ENCODE measurements around the gene BFSP2. TPM values are rescaled to one million over a fixed set of nuclear protein-coding genes. Genes with fewer than 3 reads are reported as not detected.

BFSP2 gene
- total RNA-seq, 2 donors from 2014 or later, result not detected

GRCh38 chr3:133444423-133444774 lies 44.5 kb downstream of the BFSP2 start:
- no peaks in the 10 kb centered on the region for H3K27me3 ChIP-seq (replicated peaks; ENCODE audit: insufficient read depth)
- TF ChIP-seq CTCF (IDR thresholded peaks at IDR 0.05), result no peak
- H3K27ac ChIP-seq, result no peak overlapping the region
- no peaks in the 10 kb centered on the region for H3K9me3 ChIP-seq
- no peaks in the 10 kb centered on the region for H3K36me3 ChIP-seq
- no peaks in the 10 kb centered on the region for H3K4me1 ChIP-seq (ENCODE audit: control insufficient read depth in 1 of 2, low read depth in 2 of 2)
- DNase-seq (ENCODE audit: low spot score), result no peak
- ATAC-seq (ENCODE audit: insufficient number of reproducible peaks, low FRiP score, low read depth), result no peak
- H3K4me3 ChIP-seq, result no peak overlapping the region

GRCh38 chr3:133445108-133445507 lies 45.3 kb downstream of the BFSP2 start:
- Histone ChIP-seq H3K27ac (no peak overlapping the region), H3K9me3 (no peaks in the 10 kb centered on the region), H3K36me3 (no peaks in the 10 kb centered on the region), H3K4me3 (no peak overlapping the region), H3K4me1 (ENCODE audit: control insufficient read depth in 1 of 2, low read depth in 2 of 2) (no peaks in the 10 kb centered on the region), H3K27me3 (replicated peaks; ENCODE audit: insufficient read depth) (no peaks in the 10 kb centered on the region)
- no peak for ATAC-seq (ENCODE audit: insufficient number of reproducible peaks, low FRiP score, low read depth)
- TF ChIP-seq CTCF (IDR thresholded peaks at IDR 0.05), result no peak
- no peak for DNase-seq (ENCODE audit: low spot score)

GRCh38 chr3:133447750-133448477 lies 48.1 kb downstream of the BFSP2 start:
- DNase-seq (ENCODE audit: low spot score), result no peak
- no peak for TF ChIP-seq CTCF (IDR thresholded peaks at IDR 0.05)
- Histone ChIP-seq H3K9me3 (no peaks in the 10 kb centered on the region), H3K4me1 (ENCODE audit: control insufficient read depth in 1 of 2, low read depth in 2 of 2) (no peaks in the 10 kb centered on the region), H3K36me3 (no peaks in the 10 kb centered on the region), H3K27me3 (replicated peaks; ENCODE audit: insufficient read depth) (no peaks in the 10 kb centered on the region), H3K27ac (no peak overlapping the region), H3K4me3 (no peak overlapping the region)
- ATAC-seq (ENCODE audit: insufficient number of reproducible peaks, low FRiP score, low read depth), result no peak

GRCh38 chr3:133448478-133449122 lies 48.7 kb downstream of the BFSP2 start:
- no peak for DNase-seq (ENCODE audit: low spot score)
- H3K27ac ChIP-seq, result no peak overlapping the region
- no peak overlapping the region for H3K4me3 ChIP-seq
- no peaks in the 10 kb centered on the region for H3K27me3 ChIP-seq (replicated peaks; ENCODE audit: insufficient read depth)
- no peaks in the 10 kb centered on the region for H3K9me3 ChIP-seq
- ATAC-seq (ENCODE audit: insufficient number of reproducible peaks, low FRiP score, low read depth), result no peak
- H3K36me3 ChIP-seq, result no peaks in the 10 kb centered on the region
- no peaks in the 10 kb centered on the region for H3K4me1 ChIP-seq (ENCODE audit: control insufficient read depth in 1 of 2, low read depth in 2 of 2)
- TF ChIP-seq CTCF (IDR thresholded peaks at IDR 0.05), result no peak

GRCh38 chr3:133451309-133451708 lies 51.5 kb downstream of the BFSP2 start:
- TF ChIP-seq CTCF (IDR thresholded peaks at IDR 0.05), result no peak
- Histone ChIP-seq H3K4me3 (no peak overlapping the region), H3K9me3 (no peaks in the 10 kb centered on the region), H3K36me3 (no peaks in the 10 kb centered on the region), H3K27me3 (replicated peaks; ENCODE audit: insufficient read depth) (no peaks in the 10 kb centered on the region), H3K4me1 (ENCODE audit: control insufficient read depth in 1 of 2, low read depth in 2 of 2) (no peaks in the 10 kb centered on the region), H3K27ac (no peak overlapping the region)
- DNase-seq (ENCODE audit: low spot score), result no peak
- no peak for ATAC-seq (ENCODE audit: insufficient number of reproducible peaks, low FRiP score, low read depth)

All from thoracic aorta (tissue), 2 donors.